Stimulated activated CD8-positive, alpha-beta memory T cell treated with anti-CD3 and anti-CD28 coated beads, Interleukin-15, amount 100 ng/mL, for 48 hours (primary cell): ENCODE results near the gene UGT1A8.

Experiments used
- DNase-seq, 2 donors: peaks; one replicate each; pipeline ENCODE4 v3.0.0-alpha.2; 2020; ENCODE audit warnings: low read depth in 2 of 2

UGT1A8 gene

DNA sequence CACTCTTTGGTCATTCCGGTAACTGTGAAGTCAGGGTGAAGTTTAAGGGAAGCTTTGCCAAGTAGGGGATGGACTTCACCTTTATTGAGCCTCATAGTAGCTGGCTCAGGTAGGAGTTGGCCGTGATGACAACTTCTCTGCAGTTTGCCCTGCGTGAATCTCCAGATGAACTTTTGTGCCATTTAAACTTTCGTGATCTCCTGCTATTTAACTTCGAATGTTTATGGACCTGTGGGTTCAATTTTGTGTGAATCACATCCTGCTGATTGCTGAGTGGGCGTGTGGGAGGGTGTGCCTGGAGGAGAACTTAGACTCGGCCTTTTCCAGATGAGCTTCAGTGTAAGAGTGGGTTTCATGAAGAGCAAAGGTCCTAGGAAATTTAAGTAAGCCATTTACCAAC is 146.8 kb downstream of the UGT1A8 start:
- no peak for DNase-seq

DNA sequence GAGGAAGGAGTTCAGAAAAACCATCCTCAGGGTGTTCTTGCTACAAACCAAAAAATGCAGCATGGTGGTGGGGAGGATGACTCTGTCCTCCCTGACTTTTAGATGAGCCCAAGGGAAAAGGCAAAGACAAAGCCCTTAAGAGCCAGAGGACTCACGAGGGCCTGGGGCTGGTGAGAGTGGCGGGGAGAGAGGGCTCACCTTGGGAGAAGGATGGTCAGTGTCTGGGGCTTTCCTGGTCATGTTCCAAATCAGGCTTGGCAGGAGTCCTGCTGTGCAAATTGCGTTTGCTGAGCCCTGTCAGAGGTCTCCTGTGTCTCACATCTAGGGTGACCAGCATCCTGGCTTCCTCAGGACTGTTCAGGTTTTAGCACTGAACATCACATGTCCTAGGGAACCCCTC is 147.3 kb downstream of the UGT1A8 start:
- no peak for DNase-seq

DNA sequence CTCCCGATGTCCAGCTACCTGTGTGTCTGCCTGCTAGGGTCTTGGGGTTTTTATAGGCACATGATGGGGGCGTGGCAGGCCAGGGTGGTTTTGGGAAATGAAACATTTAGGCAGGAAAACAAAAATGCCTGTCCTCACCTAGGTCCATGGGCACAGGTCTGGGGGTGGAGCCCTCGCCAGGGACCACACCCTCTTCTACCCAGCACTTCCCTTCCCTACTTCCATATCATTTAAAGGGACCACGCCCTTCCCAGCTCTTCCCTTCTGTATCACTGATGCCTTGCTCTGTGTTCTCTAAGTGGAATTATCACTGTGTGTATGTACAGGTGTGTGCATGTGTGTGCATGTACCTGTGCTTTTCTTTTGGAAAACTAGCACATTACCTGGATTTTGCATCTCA is 149.0 kb downstream of the UGT1A8 start:
- DNase-seq = no peak

DNA sequence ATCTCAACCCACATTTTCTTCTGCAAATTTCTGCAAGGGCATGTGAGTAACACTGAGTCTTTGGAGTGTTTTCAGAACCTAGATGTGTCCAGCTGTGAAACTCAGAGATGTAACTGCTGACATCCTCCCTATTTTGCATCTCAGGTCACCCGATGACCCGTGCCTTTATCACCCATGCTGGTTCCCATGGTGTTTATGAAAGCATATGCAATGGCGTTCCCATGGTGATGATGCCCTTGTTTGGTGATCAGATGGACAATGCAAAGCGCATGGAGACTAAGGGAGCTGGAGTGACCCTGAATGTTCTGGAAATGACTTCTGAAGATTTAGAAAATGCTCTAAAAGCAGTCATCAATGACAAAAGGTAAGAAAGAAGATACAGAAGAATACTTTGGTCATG is 150.6 kb downstream of the UGT1A8 start:
- DNase-seq = no peak

DNA sequence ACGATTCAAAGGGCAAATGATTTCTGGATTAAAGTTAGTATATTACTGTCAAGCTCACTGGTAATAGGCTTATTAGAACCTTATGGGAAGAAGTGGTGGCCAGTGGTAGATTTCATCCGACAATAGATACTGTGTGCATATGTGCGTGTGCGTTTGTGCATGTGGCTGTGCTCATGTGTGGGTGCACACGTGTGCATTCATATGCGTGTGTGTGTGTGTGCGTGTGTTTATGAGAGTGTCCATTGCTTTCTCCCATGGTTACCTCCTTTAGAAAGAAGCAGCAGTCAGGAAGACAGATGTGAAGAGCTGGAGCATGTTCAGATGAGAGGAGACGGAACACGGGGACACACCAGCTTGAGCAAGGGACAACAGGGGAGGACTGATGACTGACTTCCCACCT is 151.8 kb downstream of the UGT1A8 start:
- DNase-seq = no peak

DNA sequence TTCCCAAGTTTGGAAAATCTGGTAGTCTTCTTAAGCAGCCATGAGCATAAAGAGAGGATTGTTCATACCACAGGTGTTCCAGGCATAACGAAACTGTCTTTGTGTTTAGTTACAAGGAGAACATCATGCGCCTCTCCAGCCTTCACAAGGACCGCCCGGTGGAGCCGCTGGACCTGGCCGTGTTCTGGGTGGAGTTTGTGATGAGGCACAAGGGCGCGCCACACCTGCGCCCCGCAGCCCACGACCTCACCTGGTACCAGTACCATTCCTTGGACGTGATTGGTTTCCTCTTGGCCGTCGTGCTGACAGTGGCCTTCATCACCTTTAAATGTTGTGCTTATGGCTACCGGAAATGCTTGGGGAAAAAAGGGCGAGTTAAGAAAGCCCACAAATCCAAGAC is 154.7 kb downstream of the UGT1A8 start:
- no peak for DNase-seq

DNA sequence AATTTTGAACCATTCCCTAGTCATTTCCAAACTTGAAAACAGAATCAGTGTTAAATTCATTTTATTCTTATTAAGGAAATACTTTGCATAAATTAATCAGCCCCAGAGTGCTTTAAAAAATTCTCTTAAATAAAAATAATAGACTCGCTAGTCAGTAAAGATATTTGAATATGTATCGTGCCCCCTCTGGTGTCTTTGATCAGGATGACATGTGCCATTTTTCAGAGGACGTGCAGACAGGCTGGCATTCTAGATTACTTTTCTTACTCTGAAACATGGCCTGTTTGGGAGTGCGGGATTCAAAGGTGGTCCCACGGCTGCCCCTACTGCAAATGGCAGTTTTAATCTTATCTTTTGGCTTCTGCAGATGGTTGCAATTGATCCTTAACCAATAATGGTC is 155.2 kb downstream of the UGT1A8 start:
- no peak for DNase-seq

DNA sequence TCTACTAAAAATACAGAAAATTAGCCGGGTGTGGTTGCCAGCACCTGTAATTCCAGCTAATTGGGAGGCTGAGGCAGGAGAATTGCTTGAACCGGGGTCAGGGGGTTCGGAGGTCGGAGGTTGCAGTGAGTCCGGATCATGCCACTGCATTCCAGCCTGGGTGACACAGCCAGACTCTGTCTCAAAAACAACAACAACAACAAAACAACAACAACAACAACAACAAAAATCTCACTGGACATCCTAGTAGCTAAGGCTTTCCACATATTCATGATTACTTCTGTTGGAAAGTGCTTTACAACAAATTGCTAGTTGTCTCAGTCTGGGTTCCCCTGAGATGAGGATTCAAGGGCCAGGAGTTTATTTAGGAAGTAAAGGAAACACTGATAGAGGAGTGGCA is 156.4 kb downstream of the UGT1A8 start:
- no peak for DNase-seq

DNA sequence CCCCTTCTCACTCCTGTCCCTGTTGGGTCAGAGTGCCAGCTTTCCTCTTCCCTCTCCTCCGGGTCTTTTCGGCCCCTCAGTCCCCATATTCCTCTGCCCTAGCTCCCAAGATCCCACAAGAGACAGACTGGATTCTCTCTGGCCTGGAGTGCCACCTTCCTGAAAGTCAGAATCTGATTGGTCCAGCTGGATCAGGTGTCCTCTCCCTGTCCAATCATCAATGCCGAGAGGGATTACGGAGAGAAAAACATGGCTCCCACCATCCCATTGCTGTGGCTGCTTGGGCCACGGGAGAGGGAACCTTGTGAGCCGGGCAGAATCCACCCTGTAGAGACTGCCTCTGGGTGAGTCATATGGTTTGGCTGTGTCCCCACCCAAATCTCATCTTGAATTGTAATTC is 158.0 kb downstream of the UGT1A8 start:
- no peak for DNase-seq

DNA sequence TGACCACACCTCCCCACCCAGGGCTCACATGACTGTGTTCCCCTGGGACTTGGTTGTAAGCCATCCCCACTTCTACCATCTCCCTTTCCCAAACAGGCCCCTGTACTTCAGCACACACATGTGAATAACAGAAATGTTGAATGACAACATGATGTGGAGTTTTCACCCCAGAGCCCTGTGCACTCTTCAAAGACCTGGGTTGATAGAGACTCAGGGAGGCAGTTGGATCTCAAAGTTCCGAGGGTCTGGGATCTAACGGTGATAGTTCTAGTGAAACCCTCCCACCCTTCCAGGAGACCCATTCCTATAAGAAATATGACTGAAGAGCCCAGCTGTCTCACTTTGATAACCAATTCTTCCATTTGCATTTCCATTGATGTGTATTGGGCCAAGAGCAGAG is 160.6 kb downstream of the UGT1A8 start, which contains the start of gene MROH2A:
Gene MROH2A, plus strand, starts transcription at position 301 of the 400 bp plus-strand sequence. CDS start 1,029 bp downstream, outside the sequence.
- no peak for DNase-seq

DNA sequence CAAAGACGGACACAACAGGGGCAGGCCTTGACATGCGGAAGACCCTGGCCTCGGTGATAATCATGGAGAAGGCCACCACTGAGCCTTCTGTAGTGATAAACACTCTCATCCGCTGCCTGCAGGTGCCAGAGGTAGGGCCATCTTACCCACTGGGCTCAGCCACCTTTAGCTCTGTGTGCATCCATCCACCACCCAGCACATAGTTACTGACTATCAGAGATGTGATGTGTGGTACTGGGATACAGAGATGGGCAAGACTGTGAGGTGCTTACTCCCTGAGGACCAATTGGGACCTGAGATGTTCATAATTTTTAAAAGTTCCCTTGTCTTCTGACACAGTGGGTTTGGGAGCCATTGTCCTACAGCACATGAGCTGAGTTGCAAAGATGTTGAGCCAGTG is 162.3 kb downstream of the UGT1A8 start:
- DNase-seq = no peak

DNA sequence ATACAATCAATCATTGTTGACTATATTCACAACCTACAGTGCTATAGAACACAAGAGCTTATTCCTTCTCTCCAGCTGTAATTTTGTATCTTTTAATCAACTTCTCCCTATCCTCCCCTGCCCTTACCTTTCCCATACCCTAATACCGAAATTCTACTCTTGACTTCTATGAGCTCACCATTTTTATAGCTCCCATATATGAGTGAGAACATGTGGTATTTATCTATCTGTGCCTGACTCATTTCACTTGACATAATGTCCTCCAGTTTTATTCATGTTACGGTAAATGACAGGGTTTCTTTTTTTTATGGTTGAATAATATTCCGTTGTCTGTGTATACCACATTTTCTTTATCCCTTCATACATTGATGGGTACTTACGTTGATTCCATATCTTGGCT is 163.3 kb downstream of the UGT1A8 start:
- DNase-seq = no peak

DNA sequence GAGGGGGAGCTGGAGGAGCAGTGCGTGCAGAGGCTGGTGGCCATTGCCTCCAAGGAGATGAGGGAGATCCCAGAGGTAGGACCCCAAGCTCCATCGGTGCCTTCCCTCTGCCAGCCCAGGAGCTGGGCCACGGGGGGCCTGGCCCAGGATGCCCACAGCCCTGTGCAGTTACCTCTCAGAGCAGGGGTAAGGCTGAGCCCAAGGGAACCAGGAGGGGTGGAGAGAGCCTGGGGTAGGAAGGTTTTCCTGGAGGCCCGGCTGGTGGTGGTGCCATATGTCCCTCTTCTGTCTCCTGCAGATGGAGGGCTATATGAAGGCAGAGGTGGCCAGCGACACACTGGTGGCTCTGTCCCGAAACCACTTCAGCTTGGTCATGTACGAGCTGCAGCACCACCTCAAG is 172.1 kb downstream of the UGT1A8 start:
- DNase-seq = no peak

DNA sequence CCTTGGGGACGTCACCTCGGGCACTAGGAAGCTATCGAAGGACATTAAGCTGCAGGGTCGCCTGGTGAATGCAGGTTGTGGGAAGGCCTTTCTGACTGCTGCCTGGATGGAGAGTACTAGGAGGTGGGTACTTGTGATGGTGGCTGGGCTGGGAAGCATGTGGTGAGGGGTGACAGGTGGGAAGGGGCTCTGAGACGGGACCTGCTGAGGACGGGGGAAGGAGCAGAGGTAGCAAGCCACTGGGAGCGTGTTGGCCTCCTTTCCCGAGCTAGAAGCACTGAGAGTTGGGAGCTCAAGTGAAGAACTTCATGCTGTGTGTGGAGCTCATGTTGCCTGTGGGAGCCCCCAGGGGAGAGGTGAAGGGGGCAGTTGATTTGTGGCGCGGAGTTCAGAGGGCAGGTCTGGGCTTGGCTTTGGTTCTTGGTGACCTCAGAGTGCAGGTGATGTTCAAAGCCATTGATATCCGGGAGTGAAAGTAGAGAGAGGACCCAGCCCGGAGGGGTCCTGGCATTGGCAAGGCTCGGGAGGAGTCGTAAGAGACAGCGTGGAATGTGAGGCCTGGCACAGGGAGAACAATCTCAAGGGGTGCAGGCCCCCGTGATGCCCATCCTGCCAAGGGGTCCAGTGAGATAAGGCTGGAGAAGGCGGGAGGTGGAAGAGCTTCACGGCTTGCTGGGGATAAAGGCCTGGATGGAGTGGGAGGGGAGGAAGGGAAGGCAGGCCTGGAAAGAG is 173.9 kb downstream of the UGT1A8 start:
- no peak for DNase-seq

DNA sequence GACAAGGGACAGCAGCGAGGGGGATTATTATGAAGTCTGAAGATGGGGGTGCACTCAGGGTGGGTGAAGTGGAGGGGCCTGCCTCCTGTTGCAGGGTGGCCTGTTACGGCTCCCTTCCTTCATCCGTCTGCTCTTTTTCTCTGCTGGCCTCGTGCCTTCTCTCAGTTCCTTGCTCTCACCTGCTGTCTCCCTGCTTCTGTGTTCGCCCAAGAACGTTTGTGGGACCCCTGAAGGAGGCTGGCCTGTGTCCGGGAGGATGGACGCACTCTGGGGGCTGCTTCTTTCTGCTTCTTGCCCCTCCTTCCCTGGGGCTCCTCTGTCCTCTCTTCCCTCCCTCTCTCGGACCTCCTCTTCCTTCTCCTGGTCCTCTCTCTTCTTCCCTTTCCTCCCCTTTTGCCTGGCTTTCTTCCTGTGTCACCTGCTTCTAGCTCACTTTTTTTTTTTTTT is 174.5 kb downstream of the UGT1A8 start:
- DNase-seq = no peak

DNA sequence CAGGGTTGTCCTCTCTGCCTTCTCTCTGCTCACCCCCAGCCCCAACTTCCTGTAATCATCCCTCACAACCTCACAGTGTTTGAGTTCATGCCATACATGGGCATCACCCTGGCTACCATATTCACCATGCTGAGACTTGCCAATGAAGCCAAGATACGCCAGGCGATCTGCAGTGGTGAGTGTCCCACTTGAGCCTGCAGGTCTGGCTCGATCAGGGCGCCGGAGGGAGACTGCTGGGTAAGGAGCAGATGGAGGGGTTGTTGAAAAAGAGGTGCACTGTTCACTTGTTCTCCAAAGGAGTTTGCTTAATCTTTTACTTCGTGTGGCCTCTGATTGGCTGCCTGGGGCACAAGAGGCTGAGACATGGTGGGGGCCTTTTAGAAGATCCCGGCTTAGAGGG is 175.3 kb downstream of the UGT1A8 start:
- DNase-seq = no peak

DNA sequence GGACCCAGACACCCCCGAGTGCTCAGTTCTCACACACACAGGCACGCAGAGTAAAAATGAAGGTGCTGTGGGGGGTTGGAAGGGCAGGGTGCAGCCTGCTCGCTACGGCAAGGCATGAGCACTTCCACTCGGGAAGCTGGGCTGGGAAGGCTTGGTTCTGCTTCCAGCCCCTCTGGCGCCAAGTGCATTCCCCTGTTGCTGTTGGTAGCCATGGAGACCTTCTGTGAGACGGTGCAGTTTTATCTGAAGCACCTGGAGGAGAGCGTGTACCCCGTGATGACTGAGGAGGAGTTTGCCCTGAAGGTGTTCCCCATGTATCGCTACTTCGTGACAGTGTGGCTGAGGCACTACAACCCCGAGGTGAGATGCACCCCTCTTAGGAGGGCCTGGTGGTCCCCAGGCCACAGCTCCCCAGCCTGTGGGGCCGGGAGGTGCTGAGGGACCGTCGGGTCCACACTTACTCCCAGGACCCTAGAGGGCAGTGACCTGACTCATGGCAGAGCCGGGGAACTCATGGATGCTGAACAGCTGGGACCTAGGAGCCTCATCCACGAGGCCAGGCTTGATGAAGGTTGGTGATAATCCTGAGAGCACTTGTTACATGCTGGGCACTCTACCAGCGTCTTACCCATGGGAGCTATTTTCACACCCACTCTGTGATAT is 176.2 kb downstream of the UGT1A8 start:
- DNase-seq = no peak

DNA sequence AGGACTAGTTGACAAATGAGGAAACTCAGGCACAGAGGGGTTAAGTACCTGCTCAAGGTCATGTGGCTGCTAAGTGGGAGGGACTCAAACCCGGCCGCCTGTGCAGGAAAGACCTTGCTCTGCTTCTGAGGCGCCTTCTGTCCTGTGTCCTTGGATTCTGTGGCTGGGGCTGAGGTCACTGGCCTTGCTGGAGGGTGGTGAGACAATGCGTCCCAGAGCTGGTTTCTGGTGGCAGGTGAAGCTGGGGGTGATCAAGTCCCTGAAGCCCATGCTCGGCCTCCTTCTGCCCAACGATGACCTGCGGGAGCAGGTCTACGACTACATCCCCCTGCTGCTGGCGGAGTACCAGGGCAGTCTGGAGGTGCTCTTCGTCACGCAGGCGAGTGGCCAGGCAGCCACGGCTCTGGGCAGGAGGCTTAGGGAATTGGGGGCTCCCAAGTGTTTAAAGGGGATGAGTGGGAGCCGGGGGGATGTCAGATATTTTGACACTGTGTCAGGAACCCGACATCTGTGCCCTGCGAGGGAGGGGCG is 176.8 kb downstream of the UGT1A8 start:
- no peak for DNase-seq

DNA sequence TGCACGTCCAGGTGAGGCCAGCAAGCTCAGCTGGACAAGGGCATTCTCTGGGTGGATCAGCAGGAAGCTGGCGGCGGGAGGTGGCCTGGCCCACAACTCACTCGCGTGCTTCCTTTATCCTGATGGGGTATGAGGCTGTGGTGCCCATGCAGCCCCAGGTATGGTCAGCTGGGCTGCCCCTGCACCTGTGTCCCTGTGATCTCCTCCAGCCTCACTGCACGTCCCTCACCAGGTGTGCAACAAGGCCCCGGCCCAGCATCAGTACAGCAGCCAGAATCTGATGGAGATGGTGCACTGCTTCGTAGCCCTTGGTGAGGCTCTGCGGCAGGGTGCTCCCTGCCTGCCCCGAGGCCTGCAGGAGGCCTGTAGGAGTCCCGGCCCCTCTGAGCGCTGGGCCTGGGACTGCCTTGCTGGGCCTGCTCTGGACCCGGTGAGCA is 178.3 kb downstream of the UGT1A8 start:
- DNase-seq = no peak

DNA sequence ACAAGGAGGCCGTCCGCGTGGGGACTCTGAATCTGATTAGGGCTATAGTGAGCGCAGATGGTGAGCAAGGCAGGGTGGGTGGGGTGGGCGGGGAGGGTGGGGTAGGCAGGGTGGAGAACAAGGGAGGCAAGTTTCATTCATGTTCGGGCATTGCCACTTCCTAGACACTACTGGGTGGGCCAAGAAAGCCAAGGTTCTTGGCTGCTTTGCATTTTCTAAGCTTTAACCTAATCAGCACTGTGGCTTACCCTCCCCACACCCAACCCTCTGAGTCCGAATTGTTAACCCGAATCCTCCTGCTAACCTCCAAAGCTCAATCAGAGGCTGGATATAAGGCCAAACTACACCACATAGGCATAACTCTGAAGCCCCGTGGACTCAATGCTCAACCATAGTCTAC is 178.8 kb downstream of the UGT1A8 start:
- no peak for DNase-seq

DNA sequence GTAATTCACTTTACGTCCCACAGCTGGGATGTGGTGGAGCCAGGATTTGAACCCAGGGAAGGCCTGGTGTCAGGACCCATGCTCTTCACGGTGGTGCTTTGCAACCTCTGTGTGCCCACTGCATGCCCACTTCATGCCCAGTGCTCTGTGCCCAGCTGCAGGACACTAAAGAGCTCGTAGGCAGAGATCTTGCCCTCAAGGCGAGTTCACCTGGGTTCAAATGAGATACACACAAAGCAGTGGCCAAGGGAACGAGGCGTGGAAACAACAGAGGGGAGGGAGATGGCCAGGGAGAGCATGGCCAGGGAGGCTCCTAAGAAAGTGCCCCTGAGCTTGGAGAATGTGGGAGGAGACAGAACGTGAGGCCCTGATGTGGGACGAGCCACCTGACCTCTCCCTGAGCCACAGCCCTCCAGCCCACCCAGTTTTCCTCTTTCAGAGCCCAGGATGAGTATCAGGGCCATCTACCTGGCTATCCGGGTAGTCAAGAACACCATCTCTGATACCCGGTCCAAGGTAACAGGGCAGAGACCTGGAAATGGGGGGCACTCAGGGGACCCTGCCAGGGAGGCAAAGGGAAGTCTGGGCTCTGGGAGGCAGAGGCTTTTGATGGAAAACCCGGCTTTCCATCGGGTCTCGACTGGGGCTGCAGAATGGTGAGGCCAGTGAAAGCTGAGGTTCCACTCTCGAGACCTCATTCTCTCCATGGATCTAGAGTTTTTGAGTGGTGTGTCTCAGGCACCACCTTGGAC is 181.1 kb downstream of the UGT1A8 start:
- DNase-seq = no peak

DNA sequence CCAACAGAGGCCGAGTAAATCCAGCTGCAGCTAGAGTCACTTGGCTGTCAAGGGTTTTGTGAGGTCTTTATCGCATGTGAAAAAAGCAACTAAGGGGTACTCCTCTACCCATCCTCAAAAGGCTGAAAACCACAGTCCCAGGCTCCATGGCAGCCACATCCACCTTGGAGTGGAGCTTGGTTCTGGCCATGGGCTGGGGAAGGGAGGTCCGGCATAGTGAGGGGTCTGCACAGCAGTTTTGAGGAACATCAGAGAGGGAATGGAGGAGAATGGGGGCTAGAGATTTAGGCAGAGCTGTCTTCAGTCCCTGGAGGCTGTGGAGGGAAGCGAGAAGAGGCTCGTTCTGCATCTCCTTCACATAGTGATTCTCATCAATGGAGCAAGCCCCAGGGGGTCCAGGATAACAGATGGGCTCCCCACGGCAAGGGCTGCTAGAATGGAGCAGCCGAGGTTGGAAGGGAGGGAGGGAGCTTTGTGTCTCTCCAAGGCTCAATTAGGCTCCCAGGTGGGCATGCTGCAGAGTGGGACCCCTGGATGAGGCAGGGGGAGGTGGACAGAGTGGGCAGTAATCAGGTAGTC is 181.7 kb downstream of the UGT1A8 start:
- DNase-seq = no peak
